Tibial nerve (tissue), 4 donors: Measurements from ENCODE around the gene YTHDF1.

Experiments used
- EP300 ChIP-seq, 2 donors: sonication (generic); formaldehyde crosslinking; IDR thresholded peaks; one replicate each; pipeline ENCODE4 v1.6.1; 2017; ENCODE audit warnings: antibody characterized with exemption in 2 of 2, mild to moderate bottlenecking in 1 of 2
- POLR2A ChIP-seq, 2 donors: fragments of 450-650 bp; IDR thresholded peaks; one replicate each; pipeline ENCODE4 v1.6.1; 2017; ENCODE audit warnings: antibody characterized with exemption in 2 of 2, mild to moderate bottlenecking in 2 of 2, moderate library complexity in 2 of 2
- TF ChIP-seq, protein P1 (sequence below), 5 experiments: fragments of 200-600 bp in 3 of 5; fragments of 450-650 bp in 2 of 5; sonication (generic) in 3 of 5; IDR thresholded peaks; one replicate each; pipeline ENCODE4 v1.5.1; 2016 to 2019; ENCODE audit warnings: antibody characterized with exemption in 5 of 5, mild to moderate bottlenecking in 3 of 5, moderate library complexity in 2 of 5

DNA sequence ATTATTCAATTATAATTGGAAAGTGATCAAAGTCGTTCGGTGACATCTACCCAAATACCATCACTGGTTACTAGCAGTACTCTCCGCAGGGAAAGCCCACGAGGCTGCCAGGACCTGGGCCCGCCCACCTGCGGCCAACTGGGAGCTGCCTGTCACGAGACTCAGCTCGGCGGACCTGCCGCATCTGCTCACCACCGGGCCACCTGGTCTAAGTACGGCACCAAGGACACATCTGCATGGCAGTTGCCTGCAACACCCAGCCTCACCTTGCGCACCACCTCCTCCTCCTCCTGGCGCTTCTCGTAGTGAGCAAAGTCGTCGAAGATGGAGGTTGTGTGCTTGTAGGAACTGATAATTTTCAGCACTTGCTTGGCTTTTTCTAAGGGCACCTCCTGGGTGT is 13.9 kb downstream of the YTHDF1 start:
- TF ChIP-seq, protein P1, sequence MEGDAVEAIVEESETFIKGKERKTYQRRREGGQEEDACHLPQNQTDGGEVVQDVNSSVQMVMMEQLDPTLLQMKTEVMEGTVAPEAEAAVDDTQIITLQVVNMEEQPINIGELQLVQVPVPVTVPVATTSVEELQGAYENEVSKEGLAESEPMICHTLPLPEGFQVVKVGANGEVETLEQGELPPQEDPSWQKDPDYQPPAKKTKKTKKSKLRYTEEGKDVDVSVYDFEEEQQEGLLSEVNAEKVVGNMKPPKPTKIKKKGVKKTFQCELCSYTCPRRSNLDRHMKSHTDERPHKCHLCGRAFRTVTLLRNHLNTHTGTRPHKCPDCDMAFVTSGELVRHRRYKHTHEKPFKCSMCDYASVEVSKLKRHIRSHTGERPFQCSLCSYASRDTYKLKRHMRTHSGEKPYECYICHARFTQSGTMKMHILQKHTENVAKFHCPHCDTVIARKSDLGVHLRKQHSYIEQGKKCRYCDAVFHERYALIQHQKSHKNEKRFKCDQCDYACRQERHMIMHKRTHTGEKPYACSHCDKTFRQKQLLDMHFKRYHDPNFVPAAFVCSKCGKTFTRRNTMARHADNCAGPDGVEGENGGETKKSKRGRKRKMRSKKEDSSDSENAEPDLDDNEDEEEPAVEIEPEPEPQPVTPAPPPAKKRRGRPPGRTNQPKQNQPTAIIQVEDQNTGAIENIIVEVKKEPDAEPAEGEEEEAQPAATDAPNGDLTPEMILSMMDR (IDR thresholded peaks at IDR 0.05): no peak
- TF ChIP-seq EP300 (IDR thresholded peaks at IDR 0.05) (no peak), POLR2A (IDR thresholded peaks at IDR 0.05) (no peak)
